ENCODE results near the gene ARHGAP23. TPM values are rescaled to one million over a fixed set of nuclear protein-coding genes. Genes with fewer than 3 reads are reported as not detected.

ARHGAP23 gene
- total RNA-seq, 1 donor from 2014 or later: 157 TPM

DNA sequence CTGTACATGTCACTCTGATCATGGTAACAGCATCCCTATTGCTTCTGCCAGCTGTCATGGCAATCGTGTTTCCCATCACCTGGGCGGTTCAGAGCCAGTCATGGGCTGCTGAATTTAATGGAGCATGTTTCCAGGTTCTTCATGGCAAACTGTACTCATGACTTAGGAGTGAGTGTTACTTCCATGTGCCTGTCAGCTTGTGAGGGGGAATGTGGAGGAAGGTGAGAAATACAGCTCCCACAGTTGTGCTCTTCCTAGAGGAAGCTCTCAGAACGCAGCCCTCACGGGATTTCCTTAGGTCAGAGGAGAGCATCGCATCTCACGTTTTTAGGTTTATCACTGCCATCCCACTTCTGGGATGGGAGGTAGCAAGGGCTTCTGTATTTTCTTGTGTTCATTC, 28.0 kb upstream of the ARHGAP23 start:
- H3K4me3 Mint-ChIP-seq (ENCODE audit: unreplicated experiment): no peak overlapping the region
- no peaks in the 10 kb centered on the region for H3K9me3 Mint-ChIP-seq (ENCODE audit: low read depth)
- no peak for DNase-seq (ENCODE audit: low spot score)
- H3K4me1 Mint-ChIP-seq (ENCODE audit: low read depth): no peaks in the 10 kb centered on the region
- peaks cover 49% of the 10 kb centered on the region for H3K36me3 Mint-ChIP-seq (ENCODE audit: low read depth)
- H3K27me3 Mint-ChIP-seq (ENCODE audit: low read depth): no peaks in the 10 kb centered on the region
- TF ChIP-seq, protein P1, sequence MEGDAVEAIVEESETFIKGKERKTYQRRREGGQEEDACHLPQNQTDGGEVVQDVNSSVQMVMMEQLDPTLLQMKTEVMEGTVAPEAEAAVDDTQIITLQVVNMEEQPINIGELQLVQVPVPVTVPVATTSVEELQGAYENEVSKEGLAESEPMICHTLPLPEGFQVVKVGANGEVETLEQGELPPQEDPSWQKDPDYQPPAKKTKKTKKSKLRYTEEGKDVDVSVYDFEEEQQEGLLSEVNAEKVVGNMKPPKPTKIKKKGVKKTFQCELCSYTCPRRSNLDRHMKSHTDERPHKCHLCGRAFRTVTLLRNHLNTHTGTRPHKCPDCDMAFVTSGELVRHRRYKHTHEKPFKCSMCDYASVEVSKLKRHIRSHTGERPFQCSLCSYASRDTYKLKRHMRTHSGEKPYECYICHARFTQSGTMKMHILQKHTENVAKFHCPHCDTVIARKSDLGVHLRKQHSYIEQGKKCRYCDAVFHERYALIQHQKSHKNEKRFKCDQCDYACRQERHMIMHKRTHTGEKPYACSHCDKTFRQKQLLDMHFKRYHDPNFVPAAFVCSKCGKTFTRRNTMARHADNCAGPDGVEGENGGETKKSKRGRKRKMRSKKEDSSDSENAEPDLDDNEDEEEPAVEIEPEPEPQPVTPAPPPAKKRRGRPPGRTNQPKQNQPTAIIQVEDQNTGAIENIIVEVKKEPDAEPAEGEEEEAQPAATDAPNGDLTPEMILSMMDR (IDR thresholded peaks at IDR 0.05): no peak
- no peak overlapping the region for H3K27ac Mint-ChIP-seq (ENCODE audit: unreplicated experiment)

- no peak for DNase-seq (ENCODE audit: low spot score)
- H3K4me1 Mint-ChIP-seq (ENCODE audit: low read depth): no peaks in the 10 kb centered on the region
- peaks cover 38% of the 10 kb centered on the region for H3K36me3 Mint-ChIP-seq (ENCODE audit: low read depth)
- H3K27me3 Mint-ChIP-seq (ENCODE audit: low read depth): no peaks in the 10 kb centered on the region
- H3K4me3 Mint-ChIP-seq (ENCODE audit: unreplicated experiment): no peak overlapping the region
- TF ChIP-seq, protein P1 (IDR thresholded peaks at IDR 0.05): no peak
- no peak overlapping the region for H3K27ac Mint-ChIP-seq (ENCODE audit: unreplicated experiment)
- no peaks in the 10 kb centered on the region for H3K9me3 Mint-ChIP-seq (ENCODE audit: low read depth)
These were observed 26.8 kb upstream of the ARHGAP23 start for GRCh38 chr17:38401459-38401858.

- Mint-ChIP-seq H3K36me3 (ENCODE audit: low read depth) (peaks cover 28% of the 10 kb centered on the region), H3K4me3 (ENCODE audit: unreplicated experiment) (no peak overlapping the region), H3K9me3 (ENCODE audit: low read depth) (no peaks in the 10 kb centered on the region), H3K4me1 (ENCODE audit: low read depth) (no peaks in the 10 kb centered on the region), H3K27me3 (ENCODE audit: low read depth) (no peaks in the 10 kb centered on the region), H3K27ac (ENCODE audit: unreplicated experiment) (no peak overlapping the region)
- TF ChIP-seq, protein P1 (IDR thresholded peaks at IDR 0.05): no peak
- no peak for DNase-seq (ENCODE audit: low spot score)
These were observed 25.4 kb upstream of the ARHGAP23 start for GRCh38 chr17:38402897-38403296.

- Mint-ChIP-seq H3K9me3 (ENCODE audit: low read depth) (no peaks in the 10 kb centered on the region), H3K4me3 (ENCODE audit: unreplicated experiment) (no peak overlapping the region), H3K4me1 (ENCODE audit: low read depth) (no peaks in the 10 kb centered on the region), H3K27ac (ENCODE audit: unreplicated experiment) (no peak overlapping the region), H3K36me3 (ENCODE audit: low read depth) (peaks cover 26% of the 10 kb centered on the region), H3K27me3 (ENCODE audit: low read depth) (no peaks in the 10 kb centered on the region)
- TF ChIP-seq, protein P1 (IDR thresholded peaks at IDR 0.05): no peak
- no peak for DNase-seq (ENCODE audit: low spot score)
These were observed 24.8 kb upstream of the ARHGAP23 start for GRCh38 chr17:38403491-38403890.

GRCh38 chr17:38404174-38404943, 23.9 kb upstream of the ARHGAP23 start:
- Mint-ChIP-seq H3K36me3 (ENCODE audit: low read depth) (peaks cover 22% of the 10 kb centered on the region), H3K27ac (ENCODE audit: unreplicated experiment) (no peak overlapping the region), H3K9me3 (ENCODE audit: low read depth) (peaks cover 5% of the 10 kb centered on the region), H3K4me1 (ENCODE audit: low read depth) (peaks cover 5% of the 10 kb centered on the region), H3K27me3 (ENCODE audit: low read depth) (no peaks in the 10 kb centered on the region), H3K4me3 (ENCODE audit: unreplicated experiment) (no peak overlapping the region)
- TF ChIP-seq, protein P1 (IDR thresholded peaks at IDR 0.05): no peak
- DNase-seq (ENCODE audit: low spot score): no peak

All from chondrocyte (in vitro differentiated cells).